ENCODE measurements around the gene PDE6G. TPM values are rescaled to one million over a fixed set of nuclear protein-coding genes. Genes with fewer than 3 reads are reported as not detected.

The PDE6G gene
- total and polyA plus RNA-seq, 2 of the 13 experiments (the other 11 are each of a cell fraction or from before 2014, with no cell fraction given): 1.4 to 6.7 TPM

- no peak for TF ChIP-seq KIAA2018 (CRISPR knock-in tag; IDR thresholded peaks at IDR 0.05; ENCODE audit: borderline replicate concordance)
- TF ChIP-seq HOMEZ (CRISPR knock-in tag; IDR thresholded peaks at IDR 0.05; ENCODE audit: low read depth): no peak
- TF ChIP-seq HMGXB3 (CRISPR knock-in tag; IDR thresholded peaks at IDR 0.05; ENCODE audit: borderline replicate concordance): no peak
- peak; percentile 79 for TF ChIP-seq ZFX (CRISPR knock-in tag; IDR thresholded peaks at IDR 0.05; ENCODE audit: low read depth)
- no peak for TF ChIP-seq TEAD2 (CRISPR knock-in tag; IDR thresholded peaks at IDR 0.05)
- TF ChIP-seq RNF219 (CRISPR knock-in tag; IDR thresholded peaks at IDR 0.05): no peak; the same call in 1 of the 2 replicates
- peak; percentile 78 for TF ChIP-seq NFATC3 (CRISPR knock-in tag; IDR thresholded peaks at IDR 0.05)
- TF ChIP-seq ZNF841 (CRISPR knock-in tag; IDR thresholded peaks at IDR 0.05; ENCODE audit: borderline replicate concordance): no peak
- TF ChIP-seq SETDB1 (CRISPR knock-in tag; IDR thresholded peaks at IDR 0.05; ENCODE audit: borderline replicate concordance): no peak
- peak; percentile 80 for TF ChIP-seq TOPORS (CRISPR knock-in tag; IDR thresholded peaks at IDR 0.05)
- TF ChIP-seq TCF7L2 (IDR thresholded peaks at IDR 0.05; ENCODE audit: low read depth, low read length): no peak
These were observed 10.2 kb upstream of the PDE6G start, which contains the start of the genes CCDC137 and OXLD1 (continued) for GRCh38 chr17:81666342-81667191.
